NB4 (cell line): Measurements from ENCODE around the gene STX18.

Experiments used
- MYC ChIP-seq: IDR thresholded peaks from 2 replicates; pipeline ENCODE4 v1.6.1; 2011; ENCODE audit warnings: low read depth, low read length
- POLR2A ChIP-seq: IDR thresholded peaks from 2 replicates; pipeline ENCODE4 v1.6.1; 2011; ENCODE audit warnings: mild to moderate bottlenecking; ENCODE audit not compliant: insufficient read length; ENCODE audit errors: extremely low read depth
- TF ChIP-seq, protein P1 (sequence below): IDR thresholded peaks from one replicate; pipeline ENCODE4 v1.5.1; 2012; ENCODE audit warnings: low read depth, low read length
- TF ChIP-seq, protein P2 (sequence below): IDR thresholded peaks from 2 replicates; pipeline ENCODE4 v1.6.1; 2011; ENCODE audit warnings: low read depth, low read length

DNA sequence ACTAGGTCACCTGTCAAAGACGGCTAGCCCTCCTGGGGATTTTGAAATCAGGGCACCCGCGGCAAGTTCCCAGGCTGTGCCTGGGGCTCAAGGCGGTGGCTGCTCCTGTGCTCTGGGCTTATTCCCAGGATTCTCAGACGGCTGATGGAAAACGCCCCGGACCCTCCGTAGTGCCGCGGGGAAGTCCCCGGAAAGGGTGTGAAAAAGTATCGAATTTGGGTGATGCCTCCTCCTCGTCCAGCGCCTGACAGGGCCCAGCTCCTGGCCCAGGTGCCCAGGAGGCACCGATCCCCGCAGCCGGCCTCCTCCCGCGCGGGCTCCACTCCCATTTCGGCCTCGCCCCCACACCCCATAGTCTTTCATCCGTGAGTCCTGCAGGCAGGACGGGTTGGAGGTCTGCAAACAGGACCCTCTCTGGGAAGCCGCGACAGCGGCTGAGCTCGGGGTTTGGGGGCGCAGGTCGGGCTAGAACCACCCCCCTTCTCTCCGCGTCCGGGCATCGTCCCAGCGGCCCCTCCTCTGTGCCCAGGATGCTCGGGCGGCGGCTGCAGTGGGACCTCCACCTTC is 156.0 kb downstream of the STX18 start:
- TF ChIP-seq, protein P1, sequence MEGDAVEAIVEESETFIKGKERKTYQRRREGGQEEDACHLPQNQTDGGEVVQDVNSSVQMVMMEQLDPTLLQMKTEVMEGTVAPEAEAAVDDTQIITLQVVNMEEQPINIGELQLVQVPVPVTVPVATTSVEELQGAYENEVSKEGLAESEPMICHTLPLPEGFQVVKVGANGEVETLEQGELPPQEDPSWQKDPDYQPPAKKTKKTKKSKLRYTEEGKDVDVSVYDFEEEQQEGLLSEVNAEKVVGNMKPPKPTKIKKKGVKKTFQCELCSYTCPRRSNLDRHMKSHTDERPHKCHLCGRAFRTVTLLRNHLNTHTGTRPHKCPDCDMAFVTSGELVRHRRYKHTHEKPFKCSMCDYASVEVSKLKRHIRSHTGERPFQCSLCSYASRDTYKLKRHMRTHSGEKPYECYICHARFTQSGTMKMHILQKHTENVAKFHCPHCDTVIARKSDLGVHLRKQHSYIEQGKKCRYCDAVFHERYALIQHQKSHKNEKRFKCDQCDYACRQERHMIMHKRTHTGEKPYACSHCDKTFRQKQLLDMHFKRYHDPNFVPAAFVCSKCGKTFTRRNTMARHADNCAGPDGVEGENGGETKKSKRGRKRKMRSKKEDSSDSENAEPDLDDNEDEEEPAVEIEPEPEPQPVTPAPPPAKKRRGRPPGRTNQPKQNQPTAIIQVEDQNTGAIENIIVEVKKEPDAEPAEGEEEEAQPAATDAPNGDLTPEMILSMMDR, result no peak
- no peak for TF ChIP-seq POLR2A
- TF ChIP-seq, protein P2, sequence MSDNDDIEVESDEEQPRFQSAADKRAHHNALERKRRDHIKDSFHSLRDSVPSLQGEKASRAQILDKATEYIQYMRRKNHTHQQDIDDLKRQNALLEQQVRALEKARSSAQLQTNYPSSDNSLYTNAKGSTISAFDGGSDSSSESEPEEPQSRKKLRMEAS, result no peak
- no peak for TF ChIP-seq MYC
